ENCODE measurements around the gene PHLDA3.

GRCh38 chr1:201515895-201516294 lies 46.9 kb upstream of the PHLDA3 start:
- no peak for TF ChIP-seq CTCF (IDR thresholded peaks at IDR 0.05)
- TF ChIP-seq POLR2A (IDR thresholded peaks at IDR 0.05), result no peak
